ENCODE measurements around the gene ZFAND5. TPM values are rescaled to one million over a fixed set of nuclear protein-coding genes. Genes with fewer than 3 reads are reported as not detected.
A peak's percentile ranks its signal among the peaks of the same experiment; 100 is the strongest.

The ZFAND5 gene
- total RNA-seq, 6 experiments from 2014 or later: 230 to 373 (median 258) TPM

GRCh38 chr9:72315089-72315509, 49.9 kb downstream of the ZFAND5 start:
- peak; percentile 20 for DNase-seq
- Mint-ChIP-seq H3K4me3 (peak overlapping the region; percentile 37; the same call in 1 of the 2 replicates), H3K27me3 (ENCODE audit: insufficient read depth) (peaks cover 2% of the 10 kb centered on the region; the same call in 1 of the 2 replicates), H3K4me1 (ENCODE audit: low read depth) (peaks cover 17% of the 10 kb centered on the region), H3K36me3 (ENCODE audit: low read depth) (no peaks in the 10 kb centered on the region), H3K9me3 (no peaks in the 10 kb centered on the region), H3K27ac (no peak overlapping the region)
- no peak for TF ChIP-seq CTCF (IDR thresholded peaks at IDR 0.05)

GRCh38 chr9:72313507-72313906, 51.5 kb downstream of the ZFAND5 start:
- DNase-seq: no peak
- H3K9me3 Mint-ChIP-seq: no peaks in the 10 kb centered on the region
- no peak overlapping the region for H3K27ac Mint-ChIP-seq
- peaks cover 2% of the 10 kb centered on the region; the same call in 1 of the 2 replicates for H3K27me3 Mint-ChIP-seq (ENCODE audit: insufficient read depth)
- H3K4me3 Mint-ChIP-seq: no peak overlapping the region
- no peaks in the 10 kb centered on the region for H3K36me3 Mint-ChIP-seq (ENCODE audit: low read depth)
- TF ChIP-seq CTCF (IDR thresholded peaks at IDR 0.05): no peak
- H3K4me1 Mint-ChIP-seq (ENCODE audit: low read depth): peaks cover 17% of the 10 kb centered on the region

- Mint-ChIP-seq H3K4me3 (no peak overlapping the region), H3K9me3 (no peaks in the 10 kb centered on the region), H3K27me3 (ENCODE audit: insufficient read depth) (peaks cover 2% of the 10 kb centered on the region; the same call in 1 of the 2 replicates), H3K36me3 (ENCODE audit: low read depth) (no peaks in the 10 kb centered on the region), H3K4me1 (ENCODE audit: low read depth) (peaks cover 17% of the 10 kb centered on the region), H3K27ac (no peak overlapping the region)
- TF ChIP-seq CTCF (IDR thresholded peaks at IDR 0.05): no peak
- DNase-seq: no peak
Measured at GRCh38 chr9:72312386-72312987, 52.5 kb downstream of the ZFAND5 start.

GRCh38 chr9:72309364-72310133, 55.5 kb downstream of the ZFAND5 start:
- Mint-ChIP-seq H3K4me1 (ENCODE audit: low read depth) (peaks cover 5% of the 10 kb centered on the region), H3K27me3 (ENCODE audit: insufficient read depth) (no peaks in the 10 kb centered on the region; the same call in 1 of the 2 replicates), H3K4me3 (no peak overlapping the region), H3K36me3 (ENCODE audit: low read depth) (no peaks in the 10 kb centered on the region), H3K27ac (no peak overlapping the region), H3K9me3 (no peaks in the 10 kb centered on the region)
- DNase-seq: no peak
- no peak for TF ChIP-seq CTCF (IDR thresholded peaks at IDR 0.05)

- no peaks in the 10 kb centered on the region for H3K36me3 Mint-ChIP-seq (ENCODE audit: low read depth)
- no peaks in the 10 kb centered on the region; the same call in 1 of the 2 replicates for H3K27me3 Mint-ChIP-seq (ENCODE audit: insufficient read depth)
- H3K4me1 Mint-ChIP-seq (ENCODE audit: low read depth): peaks cover 4% of the 10 kb centered on the region; the same call in 1 of the 2 replicates
- H3K27ac Mint-ChIP-seq: no peak overlapping the region
- no peak for DNase-seq
- no peaks in the 10 kb centered on the region for H3K9me3 Mint-ChIP-seq
- no peak overlapping the region for H3K4me3 Mint-ChIP-seq
- TF ChIP-seq CTCF (IDR thresholded peaks at IDR 0.05): no peak
Measured at GRCh38 chr9:72306761-72307160, 58.2 kb downstream of the ZFAND5 start.

Measured in HFFc6 (cell line).